ENCODE measurements around the gene STK24.

The STK24 gene

DNA sequence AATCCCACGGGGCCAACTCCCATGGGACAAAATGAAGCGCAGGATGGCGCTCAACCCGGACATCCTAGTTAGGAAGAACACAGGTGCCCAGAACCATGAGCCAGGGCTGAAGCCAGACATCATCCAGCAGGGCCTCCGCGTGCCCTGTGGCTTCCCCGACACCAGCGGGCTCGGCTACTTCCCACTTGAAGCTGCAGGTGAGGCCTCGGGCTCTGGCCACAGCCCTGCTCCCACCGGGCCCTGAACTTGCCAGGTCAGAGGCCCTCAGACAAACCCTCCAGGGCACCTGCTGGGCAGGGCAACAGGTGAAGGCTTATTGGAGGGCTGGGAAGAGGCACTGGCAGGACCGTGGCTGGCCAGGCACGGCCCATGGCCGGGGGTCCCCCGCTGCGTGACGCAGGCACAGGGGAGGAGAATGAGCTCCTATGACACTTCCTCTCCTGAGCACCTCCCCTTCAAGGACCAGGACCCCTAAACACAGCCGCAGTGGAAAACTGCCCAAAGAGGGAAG lies 117.7 kb downstream of the STK24 start:
- TF ChIP-seq, protein P1, sequence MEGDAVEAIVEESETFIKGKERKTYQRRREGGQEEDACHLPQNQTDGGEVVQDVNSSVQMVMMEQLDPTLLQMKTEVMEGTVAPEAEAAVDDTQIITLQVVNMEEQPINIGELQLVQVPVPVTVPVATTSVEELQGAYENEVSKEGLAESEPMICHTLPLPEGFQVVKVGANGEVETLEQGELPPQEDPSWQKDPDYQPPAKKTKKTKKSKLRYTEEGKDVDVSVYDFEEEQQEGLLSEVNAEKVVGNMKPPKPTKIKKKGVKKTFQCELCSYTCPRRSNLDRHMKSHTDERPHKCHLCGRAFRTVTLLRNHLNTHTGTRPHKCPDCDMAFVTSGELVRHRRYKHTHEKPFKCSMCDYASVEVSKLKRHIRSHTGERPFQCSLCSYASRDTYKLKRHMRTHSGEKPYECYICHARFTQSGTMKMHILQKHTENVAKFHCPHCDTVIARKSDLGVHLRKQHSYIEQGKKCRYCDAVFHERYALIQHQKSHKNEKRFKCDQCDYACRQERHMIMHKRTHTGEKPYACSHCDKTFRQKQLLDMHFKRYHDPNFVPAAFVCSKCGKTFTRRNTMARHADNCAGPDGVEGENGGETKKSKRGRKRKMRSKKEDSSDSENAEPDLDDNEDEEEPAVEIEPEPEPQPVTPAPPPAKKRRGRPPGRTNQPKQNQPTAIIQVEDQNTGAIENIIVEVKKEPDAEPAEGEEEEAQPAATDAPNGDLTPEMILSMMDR (IDR thresholded peaks at IDR 0.05; ENCODE audit: low read depth, low read length, missing control alignments) = no peak
- H3K4me3 ChIP-seq (ENCODE audit: low read depth, low read length) = no peak overlapping the region
- DNase-seq (ENCODE audit: low read depth) = no peak

DNA sequence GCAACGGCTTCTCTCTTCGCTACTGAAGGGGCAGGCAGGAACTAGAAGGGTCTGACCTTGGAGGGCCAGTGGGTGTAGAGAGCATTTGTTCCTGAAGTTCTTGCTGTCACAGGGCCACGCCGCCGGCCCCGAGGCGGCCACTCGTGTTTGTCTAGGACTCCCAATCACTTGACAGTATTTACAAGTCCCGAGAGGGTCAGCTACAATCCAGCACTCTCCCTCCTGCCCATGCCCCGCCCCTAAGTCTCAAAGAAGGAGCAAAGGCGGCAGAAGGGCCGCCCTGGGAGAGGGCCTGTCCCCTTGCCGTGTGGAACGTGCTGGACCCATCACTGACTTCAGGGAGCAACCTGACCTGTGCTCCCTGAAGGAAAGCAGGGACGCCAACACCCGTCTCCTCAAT lies 118.5 kb downstream of the STK24 start:
- TF ChIP-seq, protein P1 (IDR thresholded peaks at IDR 0.05; ENCODE audit: low read depth, low read length, missing control alignments) = no peak
- H3K4me3 ChIP-seq (ENCODE audit: low read depth, low read length) = no peak overlapping the region
- no peak for DNase-seq (ENCODE audit: low read depth)

DNA sequence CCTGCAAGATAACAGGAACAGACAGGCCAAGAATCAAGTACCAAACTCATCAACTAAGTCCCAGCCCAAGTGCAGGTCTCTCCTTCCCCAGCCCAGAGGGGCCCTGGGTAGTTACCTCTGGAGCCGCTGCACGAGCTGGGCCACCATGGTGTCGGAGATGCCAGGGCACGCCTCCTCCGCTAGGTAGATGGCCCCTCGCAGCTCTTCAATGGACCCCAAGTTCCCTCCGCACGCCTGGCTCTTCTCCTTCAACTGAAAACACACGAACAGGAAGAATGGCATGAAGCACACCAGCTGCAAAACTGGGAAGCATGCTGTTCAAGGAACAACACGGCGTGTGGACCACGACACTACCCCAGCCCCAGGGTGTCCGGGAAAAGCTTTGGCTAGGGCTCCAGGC lies 119.9 kb downstream of the STK24 start:
- H3K4me3 ChIP-seq (ENCODE audit: low read depth, low read length) = no peak overlapping the region
- no peak for DNase-seq (ENCODE audit: low read depth)
- TF ChIP-seq, protein P1 (IDR thresholded peaks at IDR 0.05; ENCODE audit: low read depth, low read length, missing control alignments) = no peak

DNA sequence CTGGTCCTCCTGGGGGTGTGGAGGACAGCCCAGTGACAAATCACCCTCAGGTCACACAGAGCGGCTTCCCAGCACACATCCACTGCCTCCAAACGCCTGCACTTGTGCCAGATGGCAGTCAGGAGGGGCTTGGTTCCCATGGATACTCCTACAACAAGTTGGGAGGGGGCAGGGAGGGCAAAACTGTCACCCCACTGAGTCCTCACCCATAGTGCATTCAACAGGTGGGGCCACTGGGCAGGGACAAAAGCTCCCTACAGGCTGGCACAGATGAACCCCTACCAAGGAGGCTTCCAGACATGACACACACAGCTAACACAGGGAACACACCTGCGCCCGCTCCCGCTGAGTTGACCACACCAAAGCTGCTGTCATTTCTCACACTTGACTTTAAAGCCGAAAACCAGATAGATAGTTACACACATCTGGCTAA lies 120.5 kb downstream of the STK24 start:
- TF ChIP-seq, protein P1 (IDR thresholded peaks at IDR 0.05; ENCODE audit: low read depth, low read length, missing control alignments) = no peak
- H3K4me3 ChIP-seq (ENCODE audit: low read depth, low read length) = no peak overlapping the region
- DNase-seq (ENCODE audit: low read depth) = no peak

DNA sequence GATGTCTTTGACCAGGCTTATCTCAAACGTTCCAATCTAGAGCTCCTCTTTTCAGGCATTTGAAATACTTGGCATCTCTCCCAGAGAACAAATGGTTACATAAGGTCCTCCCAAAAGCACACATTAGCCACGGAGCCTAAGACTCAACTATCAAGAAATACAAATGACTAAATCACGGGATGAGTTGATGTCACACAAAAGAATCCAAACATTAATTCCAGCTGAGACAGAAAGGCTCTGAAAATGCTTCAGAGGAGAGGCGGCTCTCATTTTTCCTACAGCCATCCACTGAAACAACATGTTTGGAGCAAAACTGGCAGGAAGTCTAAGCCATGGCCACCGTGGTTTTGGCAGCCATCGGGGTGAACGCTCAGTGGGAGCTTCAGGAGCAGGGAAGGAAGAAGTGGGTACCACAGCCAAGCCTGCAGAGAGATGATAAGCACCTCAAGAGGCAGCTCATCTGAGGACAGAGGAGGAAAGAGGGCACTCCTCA lies 122.5 kb downstream of the STK24 start:
- no peak overlapping the region for H3K4me3 ChIP-seq (ENCODE audit: low read depth, low read length)
- DNase-seq (ENCODE audit: low read depth) = no peak

DNA sequence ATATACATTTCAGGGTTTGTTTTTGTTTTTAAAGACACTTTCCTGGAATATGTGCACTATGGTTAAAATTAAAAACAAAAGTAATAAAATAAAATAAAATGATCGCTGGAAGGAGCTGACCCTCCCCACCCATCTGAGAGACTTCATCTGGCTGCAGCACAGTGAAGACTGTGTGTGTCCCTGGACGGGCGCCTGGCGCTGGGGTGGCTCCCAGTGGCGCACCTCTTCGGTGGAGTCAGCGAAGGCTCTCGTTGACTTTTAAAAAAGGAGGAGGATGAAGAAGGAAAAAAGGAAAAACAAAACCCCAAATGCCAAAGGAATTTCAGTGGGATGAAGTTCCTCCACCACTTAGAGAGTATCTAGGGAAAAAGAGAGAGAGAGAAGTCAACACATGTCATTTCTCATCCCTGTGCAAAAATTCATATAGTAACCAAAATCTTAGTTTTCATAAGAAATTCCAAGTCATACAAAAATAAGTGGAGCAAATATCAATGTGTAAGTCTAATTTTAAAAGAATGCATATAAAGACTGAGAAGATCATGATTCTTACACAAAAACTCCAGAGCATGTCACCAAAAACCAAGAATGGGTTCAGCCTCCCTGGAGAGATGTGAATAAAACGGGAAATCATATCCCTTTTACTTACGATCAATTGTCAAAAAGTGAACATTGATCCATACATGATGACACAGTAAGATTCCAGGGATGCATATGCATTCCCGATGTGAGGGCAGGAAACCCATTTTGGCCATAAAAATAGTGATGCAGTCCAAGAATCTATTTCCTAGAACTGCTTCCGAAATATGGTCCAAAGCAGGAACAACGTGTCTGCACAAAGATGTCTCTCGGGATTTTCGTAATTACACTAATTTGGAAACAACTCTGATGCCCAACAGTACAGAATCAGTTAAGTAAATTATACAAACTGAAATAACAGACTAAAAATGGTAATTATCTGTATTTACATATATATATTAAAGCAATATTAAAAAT lies 123.8 kb downstream of the STK24 start:
- TF ChIP-seq, protein P1 (IDR thresholded peaks at IDR 0.05; ENCODE audit: low read depth, low read length, missing control alignments) = no peak
- no peak overlapping the region for H3K4me3 ChIP-seq (ENCODE audit: low read depth, low read length)
- no peak for DNase-seq (ENCODE audit: low read depth)

More for the DNA sequence above, 122.5 kb downstream of the STK24 start:
- TF ChIP-seq, protein P1 (IDR thresholded peaks at IDR 0.05; ENCODE audit: low read depth, low read length, missing control alignments) = no peak
